ENCODE results near the gene PRPH. TPM values are rescaled to one million over a fixed set of nuclear protein-coding genes. Genes with fewer than 3 reads are reported as not detected.
A peak's percentile ranks its signal among the peaks of the same experiment; 100 is the strongest.

Gene PRPH
- total RNA-seq, 1 donor from 2014 or later: 1.0 TPM

DNA sequence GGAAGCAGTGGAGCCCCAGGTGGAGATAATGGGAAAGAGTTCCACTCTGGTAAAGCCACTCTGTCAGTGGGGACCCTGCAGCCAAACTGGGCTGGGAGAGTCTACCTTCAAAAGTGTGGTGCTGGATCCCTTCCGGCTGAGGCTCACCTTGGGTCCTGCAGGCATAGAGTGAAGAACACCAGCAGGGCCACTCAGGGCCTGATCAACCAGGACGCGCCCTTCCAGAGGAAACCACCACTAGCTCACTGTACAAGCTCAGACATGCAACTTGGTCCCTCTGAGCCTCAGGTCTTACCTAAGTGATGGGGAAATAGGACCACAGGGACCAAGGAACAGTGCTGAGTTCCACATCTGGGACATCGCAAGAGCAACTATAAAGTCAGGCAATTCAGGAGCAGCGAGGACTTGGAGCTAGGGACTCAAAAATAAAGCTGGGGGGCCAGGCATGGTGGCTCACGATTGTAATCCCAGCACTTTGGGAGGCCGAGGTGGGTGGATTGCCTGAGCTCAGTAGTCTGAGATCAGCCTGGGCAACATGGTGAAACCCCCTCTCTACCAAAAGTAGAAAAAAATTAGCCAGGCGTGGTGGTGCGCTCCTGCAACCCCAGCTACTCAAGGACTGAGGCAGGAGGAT lies 5.9 kb upstream of the PRPH start:
- peaks cover 16% of the 10 kb centered on the region for H3K27me3 ChIP-seq (ENCODE audit: low read depth)
- H3K9me3 ChIP-seq: no peaks in the 10 kb centered on the region
- DNase-seq (no peak), ATAC-seq (no peak)
- TF ChIP-seq, protein P1, sequence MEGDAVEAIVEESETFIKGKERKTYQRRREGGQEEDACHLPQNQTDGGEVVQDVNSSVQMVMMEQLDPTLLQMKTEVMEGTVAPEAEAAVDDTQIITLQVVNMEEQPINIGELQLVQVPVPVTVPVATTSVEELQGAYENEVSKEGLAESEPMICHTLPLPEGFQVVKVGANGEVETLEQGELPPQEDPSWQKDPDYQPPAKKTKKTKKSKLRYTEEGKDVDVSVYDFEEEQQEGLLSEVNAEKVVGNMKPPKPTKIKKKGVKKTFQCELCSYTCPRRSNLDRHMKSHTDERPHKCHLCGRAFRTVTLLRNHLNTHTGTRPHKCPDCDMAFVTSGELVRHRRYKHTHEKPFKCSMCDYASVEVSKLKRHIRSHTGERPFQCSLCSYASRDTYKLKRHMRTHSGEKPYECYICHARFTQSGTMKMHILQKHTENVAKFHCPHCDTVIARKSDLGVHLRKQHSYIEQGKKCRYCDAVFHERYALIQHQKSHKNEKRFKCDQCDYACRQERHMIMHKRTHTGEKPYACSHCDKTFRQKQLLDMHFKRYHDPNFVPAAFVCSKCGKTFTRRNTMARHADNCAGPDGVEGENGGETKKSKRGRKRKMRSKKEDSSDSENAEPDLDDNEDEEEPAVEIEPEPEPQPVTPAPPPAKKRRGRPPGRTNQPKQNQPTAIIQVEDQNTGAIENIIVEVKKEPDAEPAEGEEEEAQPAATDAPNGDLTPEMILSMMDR (IDR thresholded peaks at IDR 0.05): no peak
- no peaks in the 10 kb centered on the region for H3K36me3 ChIP-seq
- H3K27ac ChIP-seq: no peak overlapping the region
- no peak overlapping the region for H3K4me3 ChIP-seq
- H3K4me1 ChIP-seq: peaks cover 12% of the 10 kb centered on the region
- intact Hi-C loops (cut with DNase I): no loop called here

DNA sequence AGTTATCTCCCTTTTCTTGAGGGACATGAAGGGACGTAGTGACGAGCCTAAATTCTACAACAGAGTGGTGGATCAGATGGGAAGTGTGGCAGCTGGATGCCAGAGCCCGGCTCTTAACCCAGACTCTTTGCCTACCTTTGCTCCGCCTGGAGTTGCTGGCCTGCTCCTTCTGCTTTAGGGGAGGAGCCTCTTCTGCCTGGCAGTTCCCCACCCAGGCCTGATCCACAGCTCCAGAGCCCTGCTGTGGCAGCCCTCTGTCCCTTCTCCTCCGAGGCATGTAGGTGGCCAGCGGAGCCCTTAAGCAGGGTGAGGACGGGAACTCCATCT lies 2.3 kb upstream of the PRPH start:
- Histone ChIP-seq H3K4me3 (peak overlapping the region; percentile 28), H3K36me3 (no peaks in the 10 kb centered on the region), H3K27ac (no peak overlapping the region), H3K4me1 (peaks cover 38% of the 10 kb centered on the region), H3K9me3 (no peaks in the 10 kb centered on the region), H3K27me3 (ENCODE audit: low read depth) (peaks cover 39% of the 10 kb centered on the region)
- TF ChIP-seq, protein P1 (IDR thresholded peaks at IDR 0.05): no peak
- ATAC-seq: no peak
- intact Hi-C loops (cut with DNase I): no loop called here
- DNase-seq: no peak

DNA sequence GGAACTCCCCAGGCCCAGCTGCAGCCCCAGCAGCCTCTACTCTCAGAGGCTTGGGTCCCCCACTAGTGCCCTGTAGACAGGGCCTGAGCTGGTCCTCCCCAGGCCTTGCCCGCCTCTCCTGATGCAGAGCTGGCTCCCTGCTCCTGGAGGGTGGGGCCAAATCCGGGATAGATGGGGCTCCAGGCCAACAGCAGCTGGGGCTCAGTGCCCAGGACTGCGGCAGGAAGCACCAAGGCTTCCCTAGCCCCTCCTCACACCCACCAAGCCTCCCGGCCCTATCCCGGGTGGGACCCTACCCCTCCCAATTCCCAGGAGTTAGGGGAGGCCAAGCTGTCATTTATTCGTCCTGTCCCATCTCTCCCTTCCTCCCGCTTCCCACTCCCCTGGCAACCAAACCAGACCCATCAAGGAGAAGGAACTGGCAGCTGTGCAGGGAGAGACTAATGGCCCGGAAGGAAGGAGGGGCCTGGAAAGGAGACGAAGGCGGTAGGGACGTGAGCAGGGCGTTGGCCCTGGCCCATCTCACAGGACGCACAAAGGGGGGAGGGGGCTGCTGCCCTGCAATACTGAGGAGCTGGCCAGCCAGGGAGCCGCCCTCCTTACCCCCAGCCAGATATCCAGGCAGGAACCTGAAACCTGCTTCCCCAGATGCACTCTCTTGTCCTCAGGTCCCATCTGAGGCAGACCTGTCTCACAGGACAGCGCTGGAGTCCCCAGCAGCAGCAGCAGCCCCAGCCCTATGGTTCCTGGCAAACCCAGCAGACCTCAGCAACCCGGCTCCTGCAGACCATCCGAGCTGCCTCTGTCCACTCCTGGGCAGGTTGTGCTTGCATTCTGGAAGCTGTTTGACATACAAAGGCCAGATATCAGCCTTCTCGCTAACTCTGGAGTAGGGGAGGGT lies 1.6 kb upstream of the PRPH start:
- intact Hi-C loops (cut with DNase I): no loop called here
- peaks cover 42% of the 10 kb centered on the region for H3K27me3 ChIP-seq (ENCODE audit: low read depth)
- peak overlapping the region; percentile 28 for H3K4me3 ChIP-seq
- peaks cover 39% of the 10 kb centered on the region for H3K4me1 ChIP-seq
- no peaks in the 10 kb centered on the region for H3K9me3 ChIP-seq
- H3K27ac ChIP-seq: no peak overlapping the region
- TF ChIP-seq, protein P1 (IDR thresholded peaks at IDR 0.05): no peak
- ATAC-seq (no peak), DNase-seq (no peak)
- no peaks in the 10 kb centered on the region for H3K36me3 ChIP-seq

DNA sequence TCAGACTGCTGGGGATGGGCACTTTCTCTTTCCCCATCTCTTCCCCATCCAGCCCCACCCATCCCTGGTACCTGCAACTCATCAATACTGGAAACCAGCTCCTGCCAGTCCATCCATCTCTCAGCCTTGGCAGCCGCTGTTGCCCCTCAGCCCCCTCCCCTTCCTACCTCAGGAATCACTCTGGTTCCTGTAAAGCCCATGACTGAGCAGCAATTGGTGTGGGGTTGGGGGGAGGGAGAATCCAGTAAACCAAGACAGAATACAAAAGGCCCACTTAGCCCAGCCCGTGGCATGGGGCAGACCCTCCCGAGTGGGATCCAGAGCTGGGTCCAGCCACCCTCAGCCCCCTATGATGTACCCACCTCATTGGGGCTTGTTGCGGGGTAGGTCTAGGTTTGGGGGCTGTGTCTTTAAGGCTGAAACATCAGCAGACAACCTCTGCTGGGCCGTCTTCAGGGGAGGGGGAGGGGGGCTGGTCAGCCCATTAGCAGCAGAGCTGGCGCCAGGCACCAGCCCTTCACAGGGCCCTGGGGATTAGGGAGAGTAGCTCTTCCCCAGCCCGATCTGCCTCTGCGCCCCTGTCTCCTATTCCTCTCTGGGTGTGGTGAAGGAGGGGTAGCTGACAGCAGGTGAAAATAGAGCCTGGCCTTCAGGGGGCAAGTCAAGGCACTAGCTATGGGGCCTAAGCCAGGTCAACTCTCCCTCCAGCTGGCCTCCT lies 702 bp upstream of the PRPH start:
- H3K4me3 ChIP-seq: no peak overlapping the region
- no peak for ATAC-seq
- peaks cover 51% of the 10 kb centered on the region for H3K27me3 ChIP-seq (ENCODE audit: low read depth)
- TF ChIP-seq, protein P1 (IDR thresholded peaks at IDR 0.05): no peak
- no peaks in the 10 kb centered on the region for H3K9me3 ChIP-seq
- no peaks in the 10 kb centered on the region for H3K36me3 ChIP-seq
- peaks cover 39% of the 10 kb centered on the region for H3K4me1 ChIP-seq
- DNase-seq: no peak
- intact Hi-C loops (cut with DNase I): no loop called here
- H3K27ac ChIP-seq: no peak overlapping the region

DNA sequence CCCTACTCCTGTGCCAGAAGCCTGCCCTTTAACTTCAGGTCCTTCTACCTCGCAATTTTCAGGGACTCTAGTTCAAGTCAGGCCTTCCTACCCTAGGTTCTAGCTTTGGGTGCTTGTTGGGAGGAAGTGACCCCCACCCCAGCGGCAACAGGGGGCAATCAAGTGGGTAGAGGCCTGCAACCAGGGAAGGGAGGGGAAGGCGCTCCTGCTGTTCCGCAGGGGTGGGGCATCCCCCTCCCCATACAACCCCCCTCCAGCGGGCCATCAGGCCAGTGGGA lies 204 bp upstream of the PRPH start:
- Histone ChIP-seq H3K27me3 (ENCODE audit: low read depth) (peaks cover 55% of the 10 kb centered on the region), H3K36me3 (no peaks in the 10 kb centered on the region), H3K27ac (no peak overlapping the region), H3K4me3 (no peak overlapping the region), H3K4me1 (peaks cover 39% of the 10 kb centered on the region), H3K9me3 (no peaks in the 10 kb centered on the region)
- ATAC-seq (no peak), DNase-seq (no peak)
- intact Hi-C loops (cut with DNase I): no loop called here
- TF ChIP-seq, protein P1 (IDR thresholded peaks at IDR 0.05): no peak
